ENCODE measurements around the gene IGF2BP2.

DNA sequence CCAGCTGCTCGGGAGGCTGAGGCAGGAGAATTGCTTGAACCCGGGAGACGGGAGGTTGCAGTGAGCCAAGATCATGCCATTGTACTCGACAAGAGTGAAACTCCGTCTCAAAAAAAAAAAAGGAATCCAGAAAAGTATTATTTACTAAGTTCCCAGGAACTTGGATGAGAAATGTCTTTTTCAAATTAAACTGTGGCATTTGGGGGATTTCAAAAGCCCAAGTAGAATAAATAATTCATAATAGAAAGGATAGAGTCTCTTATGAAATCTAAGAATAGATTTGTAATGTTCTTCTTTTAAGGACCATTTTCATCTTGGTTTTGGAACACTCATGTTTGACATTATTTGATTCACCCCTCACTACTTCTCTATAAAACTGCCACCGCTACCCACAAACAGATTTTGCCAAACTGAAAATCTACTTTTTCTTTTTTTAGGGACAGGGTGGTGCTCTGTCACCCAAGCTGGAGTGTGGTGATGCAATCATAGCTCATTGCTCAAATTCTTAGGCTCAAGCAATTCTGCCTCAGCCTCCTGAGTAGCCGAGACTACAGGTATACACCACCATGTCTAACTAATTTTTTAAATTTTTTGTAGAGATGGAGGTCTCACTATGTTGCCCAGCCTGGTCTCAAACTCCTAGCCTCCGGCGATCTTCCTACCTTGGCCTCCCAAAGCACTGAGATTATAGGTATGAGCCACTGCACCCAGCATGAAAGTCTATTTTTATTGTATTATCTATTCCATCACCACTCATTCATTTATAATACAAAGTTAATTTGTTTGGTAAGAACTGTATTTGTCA is 139.4 kb downstream of the IGF2BP2 start:
- TF ChIP-seq, protein P1, sequence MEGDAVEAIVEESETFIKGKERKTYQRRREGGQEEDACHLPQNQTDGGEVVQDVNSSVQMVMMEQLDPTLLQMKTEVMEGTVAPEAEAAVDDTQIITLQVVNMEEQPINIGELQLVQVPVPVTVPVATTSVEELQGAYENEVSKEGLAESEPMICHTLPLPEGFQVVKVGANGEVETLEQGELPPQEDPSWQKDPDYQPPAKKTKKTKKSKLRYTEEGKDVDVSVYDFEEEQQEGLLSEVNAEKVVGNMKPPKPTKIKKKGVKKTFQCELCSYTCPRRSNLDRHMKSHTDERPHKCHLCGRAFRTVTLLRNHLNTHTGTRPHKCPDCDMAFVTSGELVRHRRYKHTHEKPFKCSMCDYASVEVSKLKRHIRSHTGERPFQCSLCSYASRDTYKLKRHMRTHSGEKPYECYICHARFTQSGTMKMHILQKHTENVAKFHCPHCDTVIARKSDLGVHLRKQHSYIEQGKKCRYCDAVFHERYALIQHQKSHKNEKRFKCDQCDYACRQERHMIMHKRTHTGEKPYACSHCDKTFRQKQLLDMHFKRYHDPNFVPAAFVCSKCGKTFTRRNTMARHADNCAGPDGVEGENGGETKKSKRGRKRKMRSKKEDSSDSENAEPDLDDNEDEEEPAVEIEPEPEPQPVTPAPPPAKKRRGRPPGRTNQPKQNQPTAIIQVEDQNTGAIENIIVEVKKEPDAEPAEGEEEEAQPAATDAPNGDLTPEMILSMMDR (IDR thresholded peaks at IDR 0.05; ENCODE audit: low read length), result no peak
- TF ChIP-seq EZH2phosphoT487 (IDR thresholded peaks at IDR 0.05; ENCODE audit: low read length) (no peak), EZH2 (optimal IDR thresholded peaks at IDR 0.05; ENCODE audit: low read depth, low read length) (no peak)

All from MM.1S (cell line).